CD4-positive, alpha-beta T cell treated with Interleukin-6 for 4 hours (primary cell): ENCODE results near the gene SLC10A2.
"Not testable (repeated sequence)": the region's sequence is repeated elsewhere in the genome, so short reads cannot be mapped to it uniquely, and the experiment has no call there.

Experiments used
- DNase-seq: peaks from one replicate; pipeline ENCODE4 v3.0.0-alpha.2; 2020; ENCODE audit warnings: mixed read lengths

SLC10A2 gene, protein sequence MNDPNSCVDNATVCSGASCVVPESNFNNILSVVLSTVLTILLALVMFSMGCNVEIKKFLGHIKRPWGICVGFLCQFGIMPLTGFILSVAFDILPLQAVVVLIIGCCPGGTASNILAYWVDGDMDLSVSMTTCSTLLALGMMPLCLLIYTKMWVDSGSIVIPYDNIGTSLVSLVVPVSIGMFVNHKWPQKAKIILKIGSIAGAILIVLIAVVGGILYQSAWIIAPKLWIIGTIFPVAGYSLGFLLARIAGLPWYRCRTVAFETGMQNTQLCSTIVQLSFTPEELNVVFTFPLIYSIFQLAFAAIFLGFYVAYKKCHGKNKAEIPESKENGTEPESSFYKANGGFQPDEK

DNA sequence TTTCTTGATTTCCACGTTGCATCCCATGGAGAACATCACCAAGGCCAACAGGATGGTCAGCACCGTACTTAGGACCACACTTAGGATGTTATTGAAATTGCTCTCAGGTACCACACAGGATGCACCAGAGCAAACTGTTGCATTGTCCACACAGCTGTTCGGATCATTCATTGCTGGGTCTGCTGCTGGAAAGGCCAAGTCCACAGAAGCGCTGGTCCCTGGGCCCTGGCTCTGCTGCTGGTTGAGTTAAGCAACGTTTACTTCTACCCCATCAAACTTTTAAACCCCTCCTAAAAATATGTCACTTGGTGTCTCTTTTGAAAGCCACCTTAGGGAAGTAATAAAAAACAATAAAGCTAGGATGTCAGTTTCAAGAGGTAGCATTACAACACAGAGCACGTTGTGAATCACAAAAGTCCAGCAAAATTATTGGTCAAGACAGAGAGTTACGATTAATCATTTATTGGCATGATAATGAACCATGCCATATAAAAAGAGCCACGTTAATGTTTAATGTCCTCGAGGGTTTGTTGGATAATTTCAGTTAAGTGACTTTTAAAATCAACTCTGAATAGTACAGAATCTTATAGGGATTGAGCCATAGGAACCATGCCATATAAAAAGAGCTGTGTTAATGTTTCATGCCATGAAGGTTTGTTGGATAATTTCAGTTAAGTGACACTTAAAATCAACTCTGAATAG lies at the start of gene SLC10A2:
Gene SLC10A2, minus strand, starts transcription at position 339 of the 702 bp plus-strand sequence. Its CDS starts 168 bp downstream, at position 171.
- DNase-seq = no peak

DNA sequence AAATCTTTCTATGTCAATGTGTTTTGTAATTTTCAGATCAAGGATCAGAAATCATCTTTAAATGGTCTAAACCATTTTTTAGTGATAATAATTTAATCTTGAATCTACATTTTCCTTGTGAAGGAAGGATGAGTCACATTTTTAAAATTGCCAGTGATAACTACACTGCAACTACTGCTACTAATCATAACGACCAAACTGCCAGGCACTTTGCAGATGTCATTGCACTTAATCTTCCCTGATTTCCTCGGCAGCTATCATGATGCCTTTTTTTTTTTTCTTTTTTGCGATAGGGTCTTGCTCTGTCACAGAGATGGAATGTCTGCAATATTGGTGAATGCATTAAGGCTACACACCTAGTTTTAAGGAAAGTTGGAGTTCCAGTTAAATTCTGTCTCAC lies 41.4 kb upstream of the SLC10A2 start:
- DNase-seq = no peak

DNA sequence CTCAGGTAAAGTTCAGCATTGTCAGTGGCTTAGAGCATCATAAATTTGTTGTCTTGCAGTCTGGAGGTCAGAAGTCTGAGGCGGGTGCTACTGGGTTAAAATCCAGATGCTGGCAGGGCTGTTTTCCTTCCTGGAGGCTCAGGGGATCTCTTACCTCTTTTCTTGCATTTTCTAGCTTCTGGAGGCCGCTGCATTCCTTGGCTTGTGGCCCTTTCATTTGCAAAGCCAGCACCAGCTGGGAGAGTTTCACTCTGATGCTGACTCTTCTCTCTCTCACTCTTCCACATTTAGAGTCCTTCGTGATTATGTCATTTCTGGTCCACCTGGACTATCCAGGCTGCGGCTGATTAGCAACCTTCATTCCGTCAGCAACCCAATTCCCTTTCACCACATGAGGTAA lies 38.1 kb upstream of the SLC10A2 start:
- no peak for DNase-seq

DNA sequence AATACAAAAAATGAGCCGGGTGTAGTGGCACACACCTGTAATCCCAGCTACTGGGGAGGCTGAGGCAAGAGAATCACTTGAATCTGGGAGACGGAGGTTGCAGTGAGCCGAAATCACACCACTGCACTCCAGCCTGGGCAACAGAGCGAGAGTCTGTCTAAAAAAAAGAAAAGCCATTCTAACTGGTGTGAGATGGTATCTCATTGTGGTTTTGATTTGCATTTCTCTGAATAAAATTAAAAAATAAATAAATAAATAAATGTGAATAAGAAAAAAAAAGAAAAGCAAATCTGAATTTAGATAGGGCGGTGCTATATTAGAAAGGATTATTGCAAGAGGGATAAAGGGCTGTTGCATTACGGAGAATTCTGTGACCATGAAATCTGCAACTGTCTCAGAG lies 37.2 kb upstream of the SLC10A2 start:
- not testable (repeated sequence) for DNase-seq

DNA sequence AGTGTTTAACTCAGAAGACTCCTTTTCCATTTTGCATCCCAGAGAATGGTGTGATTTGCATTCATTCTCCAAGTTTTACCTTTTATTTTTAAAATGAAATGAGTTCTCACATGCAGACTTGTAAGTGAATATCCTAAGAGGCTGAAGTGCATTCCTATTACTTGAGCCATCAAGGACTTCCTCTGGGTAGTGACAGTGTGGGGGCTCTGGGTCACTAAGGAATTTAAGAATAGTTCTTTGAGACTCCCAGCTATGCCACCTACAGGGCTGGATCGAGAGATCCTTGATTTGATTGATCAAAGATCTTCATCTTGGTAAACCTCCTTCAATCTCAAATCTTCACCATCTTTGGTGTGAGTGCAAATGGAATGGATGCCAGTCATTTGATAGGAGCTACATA lies 36.3 kb upstream of the SLC10A2 start:
- no peak for DNase-seq

DNA sequence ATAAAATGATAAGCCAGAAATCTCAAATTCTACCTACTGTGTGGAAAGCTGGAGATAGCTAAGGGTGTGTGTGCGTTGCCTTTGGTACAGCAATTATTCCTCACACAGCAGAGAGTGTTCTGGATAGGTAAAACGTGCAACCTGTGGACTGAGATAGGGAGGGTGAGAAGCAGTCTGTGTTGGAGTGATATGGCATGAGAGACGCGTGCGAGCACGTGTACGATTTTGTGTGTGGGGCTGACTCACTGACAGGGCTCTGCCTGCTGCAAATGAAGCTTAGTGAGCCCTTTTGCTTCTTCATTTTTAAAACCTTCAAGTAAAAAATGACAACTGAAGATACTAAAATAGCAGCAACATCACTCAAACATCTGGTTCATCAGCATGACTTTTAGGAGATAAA lies 35.7 kb upstream of the SLC10A2 start:
- no peak for DNase-seq

DNA sequence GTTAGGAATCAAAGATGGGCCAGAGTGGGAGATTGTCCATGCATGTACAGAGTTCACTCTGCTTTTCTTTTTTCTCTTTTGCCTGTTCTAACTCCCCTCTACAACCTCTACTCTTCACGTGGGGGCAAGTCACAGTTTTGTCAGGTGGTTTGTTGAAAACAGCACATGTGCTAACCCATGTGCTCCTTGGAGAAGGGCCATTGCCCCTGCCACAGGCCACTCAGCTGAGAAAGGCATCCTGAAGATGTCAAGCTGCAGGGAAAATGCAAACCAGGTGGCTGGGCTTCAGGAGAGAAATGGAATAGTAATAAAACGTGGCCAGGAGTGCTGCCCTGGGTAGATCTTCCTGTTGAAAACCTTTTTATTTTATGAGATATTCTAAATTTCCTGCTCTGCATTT lies 35.3 kb upstream of the SLC10A2 start:
- no peak for DNase-seq

DNA sequence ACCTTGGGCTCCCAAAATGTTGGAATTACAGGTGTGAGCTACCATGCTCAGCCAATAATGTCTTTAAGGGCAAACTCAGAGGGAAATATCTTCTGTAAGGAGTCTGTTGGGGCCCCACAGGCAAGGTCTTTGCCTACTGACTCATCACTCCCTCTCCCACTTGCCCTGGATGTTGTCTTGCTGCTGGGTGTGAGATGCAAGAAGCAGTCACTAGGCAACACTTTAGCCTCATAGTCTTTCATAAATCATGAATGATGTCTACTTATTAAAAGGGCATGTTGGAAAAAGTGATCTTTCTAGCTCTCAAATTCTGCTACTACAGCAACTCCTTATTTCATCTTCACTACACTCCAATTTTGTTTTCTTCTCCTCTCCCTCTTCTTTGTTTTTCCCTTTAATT lies 34.6 kb upstream of the SLC10A2 start:
- DNase-seq = no peak

DNA sequence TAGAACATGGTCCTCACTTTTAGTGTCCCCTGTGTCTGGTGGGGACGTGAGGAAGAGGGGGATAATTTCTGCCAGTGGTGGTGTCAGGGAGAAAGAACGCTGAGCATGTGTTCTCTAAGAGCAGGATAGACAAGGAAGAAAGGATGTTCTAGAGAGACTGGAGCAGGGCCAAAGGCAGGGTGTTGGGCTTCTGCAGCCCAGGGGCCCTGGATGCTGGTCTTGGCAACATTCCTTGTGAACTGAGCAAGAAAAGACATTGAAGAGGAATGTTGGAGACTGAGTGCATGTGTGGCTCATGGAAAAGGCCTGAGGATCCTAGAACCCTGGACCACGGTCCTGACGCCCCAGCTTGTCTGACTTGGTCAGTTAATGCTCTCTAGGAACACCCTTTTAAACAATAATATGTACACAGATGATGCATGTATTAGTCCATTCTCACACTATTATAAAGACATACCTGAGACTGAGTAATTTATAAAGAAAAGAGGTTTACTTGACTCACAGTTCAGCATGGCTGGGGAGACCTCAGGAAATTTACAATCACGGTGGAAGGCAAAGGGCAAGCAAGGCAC lies 33.6 kb upstream of the SLC10A2 start:
- DNase-seq = no peak

DNA sequence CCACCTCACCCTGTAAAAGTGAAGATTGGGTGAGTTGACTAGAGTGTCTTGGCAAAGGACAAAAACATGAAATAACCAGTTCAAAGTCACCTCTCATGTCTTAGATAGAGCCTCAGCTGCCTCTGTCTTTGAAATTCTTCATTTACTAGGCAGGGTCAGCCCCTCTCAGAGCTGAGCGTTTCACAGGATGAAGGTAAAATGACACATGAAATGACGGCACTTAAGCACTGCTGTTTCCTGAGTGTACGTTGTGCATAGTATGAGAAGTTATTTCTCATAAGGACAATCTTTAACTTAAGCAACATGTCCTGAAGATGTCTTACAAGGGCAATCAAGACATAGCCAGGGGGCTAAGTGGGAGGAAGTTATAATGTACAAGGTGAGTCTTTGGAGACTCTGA lies 32.3 kb upstream of the SLC10A2 start:
- no peak for DNase-seq

DNA sequence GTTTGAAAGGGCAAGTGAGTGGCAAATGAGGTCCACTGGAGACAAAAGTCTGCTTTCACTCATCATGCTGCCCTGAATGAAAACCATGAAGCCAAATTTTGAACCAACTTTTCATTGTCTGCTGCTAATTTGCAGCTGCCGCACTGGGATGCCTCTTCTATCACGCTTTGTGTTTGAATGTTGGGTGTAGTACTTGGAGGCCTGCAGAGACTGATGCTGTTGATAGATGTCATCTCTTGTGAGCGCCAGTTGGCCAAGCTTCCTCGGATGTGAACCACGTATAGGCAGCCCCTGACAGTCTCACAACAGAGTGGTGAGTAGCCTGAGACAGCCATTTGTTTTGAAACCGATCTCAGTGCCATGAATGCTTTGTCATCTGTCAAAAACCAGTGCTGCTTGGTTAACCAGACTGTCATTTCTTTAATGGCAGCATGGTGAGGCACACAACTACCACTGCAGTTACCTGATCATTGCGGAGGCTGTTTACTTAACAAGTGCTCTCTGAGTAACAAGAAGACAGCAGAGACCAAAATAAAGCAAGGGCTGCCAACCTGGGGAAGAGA lies 31.2 kb upstream of the SLC10A2 start:
- no peak for DNase-seq

DNA sequence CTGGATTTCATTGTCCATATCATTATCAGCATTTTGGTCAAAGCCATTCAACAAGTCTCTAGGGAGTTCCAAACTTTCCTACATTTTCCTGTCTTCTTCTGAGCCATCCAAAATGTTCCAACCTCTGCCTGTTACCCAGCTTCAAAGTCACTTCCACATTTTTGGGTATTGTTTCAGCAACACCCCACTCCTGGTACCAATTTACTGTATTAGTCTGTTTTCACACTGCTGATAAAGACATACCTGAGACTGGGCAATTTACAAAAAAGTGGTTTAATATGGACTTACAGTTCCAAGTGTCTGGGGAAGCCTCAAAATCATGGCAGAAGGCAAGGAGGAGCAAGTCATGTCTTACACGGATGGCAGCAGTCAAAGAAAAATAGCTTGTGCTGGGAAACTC lies 27.4 kb upstream of the SLC10A2 start:
- DNase-seq = not testable (repeated sequence)

DNA sequence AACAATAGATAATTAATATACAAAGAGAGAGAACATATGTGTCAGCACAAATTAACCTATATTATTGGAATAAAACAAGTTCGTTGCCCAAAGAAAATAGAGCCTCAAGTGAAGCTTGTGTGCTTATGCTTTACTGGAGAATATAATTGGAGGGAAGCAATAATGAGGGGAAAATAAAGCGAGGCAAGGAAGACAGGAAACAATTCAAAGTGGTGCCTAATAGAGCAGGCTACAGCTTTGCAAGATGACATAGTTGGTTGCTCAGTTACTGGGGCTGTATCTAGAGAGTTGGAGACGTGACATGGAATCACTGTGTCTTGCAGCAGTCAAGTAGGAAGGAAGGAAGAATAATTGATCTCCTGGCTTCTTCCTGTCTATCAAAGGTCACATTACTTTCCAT lies 21.1 kb upstream of the SLC10A2 start:
- DNase-seq = no peak

DNA sequence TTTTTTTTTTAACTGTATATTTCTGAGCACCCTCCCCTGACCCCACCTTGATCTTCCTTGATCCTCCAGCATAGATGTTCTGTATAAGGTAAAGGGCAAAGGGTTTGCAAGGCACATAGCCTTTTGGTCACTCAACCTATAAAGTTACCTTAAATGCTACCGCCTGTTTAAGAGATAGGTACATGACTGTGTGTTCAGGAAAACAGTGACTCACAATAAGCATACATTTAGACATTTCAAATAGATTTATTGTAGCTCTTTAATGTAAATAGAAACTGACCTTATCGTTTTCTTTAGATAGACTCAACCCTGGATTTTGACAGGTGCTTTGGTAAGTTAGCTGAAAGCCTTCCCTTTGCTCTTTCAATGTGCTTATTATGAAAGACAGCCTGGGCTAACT lies 15.2 kb upstream of the SLC10A2 start:
- DNase-seq = no peak

DNA sequence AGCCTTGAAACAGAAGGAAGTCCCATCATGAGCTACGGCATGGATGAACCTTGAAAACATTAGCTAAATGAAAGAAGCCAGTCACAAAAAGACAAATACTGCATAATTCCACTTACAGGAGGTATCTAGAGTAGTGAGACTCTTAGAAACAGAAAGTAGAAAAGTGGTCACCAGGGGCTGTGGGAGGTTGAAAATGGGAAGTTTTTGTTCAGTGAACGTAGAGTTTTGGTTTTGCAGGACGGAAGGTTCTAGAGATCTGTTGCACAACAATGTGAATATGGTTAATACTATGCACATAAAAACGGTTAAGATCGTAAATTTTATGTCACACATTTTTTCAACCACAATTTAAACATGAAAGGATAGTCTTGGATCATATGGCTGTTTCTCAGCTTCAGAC lies 11.9 kb upstream of the SLC10A2 start:
- no peak for DNase-seq

DNA sequence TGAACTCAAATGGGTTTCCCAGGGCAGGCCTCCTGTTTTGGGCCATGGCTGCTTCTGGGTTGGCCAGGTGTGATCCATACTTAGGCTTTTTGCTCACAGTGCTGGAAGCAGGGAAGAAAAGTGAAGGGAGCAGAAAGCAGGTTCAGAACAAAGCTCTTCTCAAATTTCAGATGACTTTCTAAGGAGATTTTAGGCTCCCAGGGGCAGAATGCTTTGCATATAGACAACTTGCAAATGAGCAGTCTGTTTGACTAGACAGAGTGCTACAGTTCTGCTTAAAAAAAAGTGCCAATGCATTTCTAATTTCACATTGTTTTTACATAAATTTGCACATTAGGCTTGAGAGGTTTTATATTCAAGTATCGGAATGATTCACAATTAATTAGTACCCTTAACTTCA lies 2.6 kb upstream of the SLC10A2 start:
- no peak for DNase-seq

DNA sequence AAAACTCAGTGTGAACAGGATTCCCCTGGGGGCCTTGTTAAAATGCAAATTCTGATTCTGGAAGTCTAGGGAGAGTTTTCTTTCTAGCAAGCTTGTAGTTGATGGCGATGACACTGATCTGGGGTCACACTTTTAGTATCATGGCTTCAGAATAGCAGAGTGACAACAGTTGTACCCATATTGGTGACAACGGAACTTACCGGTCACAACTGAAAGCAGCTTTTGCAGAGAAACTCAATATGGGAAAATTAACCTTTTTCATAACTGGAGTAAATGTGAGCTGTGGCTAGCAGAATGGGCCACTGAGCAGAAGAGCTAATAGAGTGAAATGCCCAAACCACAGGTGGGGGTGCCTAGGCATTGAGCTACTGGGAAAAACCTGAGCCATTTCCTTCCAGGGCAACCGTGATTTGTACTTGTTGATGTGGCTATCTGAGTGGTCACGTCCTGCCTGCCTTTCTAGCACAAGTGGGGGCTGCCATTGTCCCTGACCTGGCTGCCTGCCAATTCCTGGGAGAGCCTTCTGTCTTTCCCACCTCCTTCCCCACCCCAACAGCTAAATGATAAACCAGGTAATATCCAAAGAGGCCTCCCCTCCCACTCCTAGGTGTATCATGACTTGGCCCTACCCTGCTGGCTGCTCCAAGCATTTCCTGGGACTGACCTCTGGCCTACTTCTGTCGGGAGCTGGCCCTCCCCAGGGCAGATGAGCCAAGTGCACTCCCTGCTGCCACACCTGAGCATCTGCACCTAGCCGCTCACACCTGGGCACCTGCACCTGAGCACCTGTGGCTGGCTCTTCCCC lies 1.7 kb upstream of the SLC10A2 start:
- DNase-seq = no peak

DNA sequence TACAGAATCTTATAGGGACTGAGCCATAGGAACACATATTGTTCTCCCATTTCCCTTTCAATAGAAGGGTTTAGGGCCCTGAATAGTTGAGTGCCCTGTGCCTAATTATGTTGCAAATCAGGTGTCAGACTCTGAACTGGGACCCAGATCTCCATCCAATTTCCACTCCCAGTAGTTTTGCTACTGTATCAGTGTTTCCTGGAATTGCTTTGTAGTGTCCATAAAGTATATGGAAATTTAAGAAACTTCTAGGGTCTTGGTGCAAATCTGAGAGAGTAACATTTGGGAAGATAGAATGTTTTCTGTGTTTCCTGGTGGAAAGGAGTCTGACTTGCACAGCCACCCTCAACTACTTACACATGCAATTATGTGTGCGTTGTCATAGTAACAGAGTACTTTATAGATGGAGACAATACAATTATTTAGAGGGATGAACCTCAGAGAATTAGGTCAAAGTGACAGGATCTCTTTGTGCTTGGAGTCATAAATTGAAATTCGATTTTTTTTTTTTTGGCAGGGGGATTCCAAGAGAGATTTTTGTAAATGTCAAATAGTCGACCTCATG lies 646 bp upstream of the SLC10A2 start:
- no peak for DNase-seq

DNA sequence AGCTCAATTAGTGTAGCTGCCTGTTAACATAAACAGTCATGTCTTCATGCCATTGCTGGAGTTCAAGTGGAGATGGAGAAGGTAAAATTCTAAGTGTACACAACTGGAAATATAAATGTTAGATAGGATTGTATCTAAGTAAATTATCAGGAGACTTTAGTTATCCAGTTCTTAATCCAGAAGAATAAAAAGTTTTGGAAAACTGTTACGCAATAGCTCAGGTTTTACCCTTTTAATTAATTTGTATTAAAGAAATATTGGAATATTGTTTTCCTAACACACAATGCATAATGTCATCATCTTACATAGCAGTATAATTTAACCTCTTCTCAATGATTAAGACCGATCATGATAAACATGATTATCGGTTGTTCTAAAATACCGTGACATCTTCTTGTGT lies 2.8 kb downstream of the SLC10A2 start:
- DNase-seq = no peak

DNA sequence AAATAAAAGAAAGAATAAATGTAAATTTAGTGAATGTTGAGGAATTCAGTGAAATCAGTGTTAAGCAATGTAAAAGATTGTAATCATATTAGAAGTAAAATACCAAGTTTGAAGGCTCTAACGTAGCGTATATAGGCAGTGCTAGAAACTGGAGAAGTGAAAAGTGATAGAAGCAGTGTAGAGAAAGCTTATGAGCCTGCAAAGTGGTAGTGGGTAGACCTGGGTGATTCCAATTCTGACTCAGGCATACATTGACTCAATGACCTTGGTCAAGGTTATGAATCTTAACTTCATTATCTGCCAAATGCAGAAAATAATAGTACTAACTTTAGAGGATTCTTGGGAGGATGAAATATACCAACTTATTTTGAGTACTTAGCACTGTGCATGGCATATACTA lies 4.1 kb downstream of the SLC10A2 start:
- no peak for DNase-seq

DNA sequence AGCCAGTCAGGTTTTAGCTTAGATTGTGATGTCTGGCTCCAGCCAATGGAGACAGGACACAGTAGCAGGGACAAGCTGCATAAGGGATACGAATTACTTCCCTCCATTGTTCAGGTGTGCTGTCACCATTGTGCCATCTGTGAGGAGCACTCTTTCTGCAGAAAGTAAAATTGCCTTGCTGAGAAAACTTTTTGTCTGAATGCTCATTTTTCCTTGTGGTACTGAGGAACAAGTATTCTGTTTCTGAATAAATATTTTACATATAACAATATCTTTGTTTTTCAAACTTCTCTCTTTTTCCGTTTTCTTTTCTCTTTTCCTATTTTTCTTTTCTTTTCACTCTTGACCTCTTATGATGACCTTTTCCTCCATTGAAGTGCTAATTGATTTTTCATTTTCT lies 10.2 kb downstream of the SLC10A2 start:
- no peak for DNase-seq

DNA sequence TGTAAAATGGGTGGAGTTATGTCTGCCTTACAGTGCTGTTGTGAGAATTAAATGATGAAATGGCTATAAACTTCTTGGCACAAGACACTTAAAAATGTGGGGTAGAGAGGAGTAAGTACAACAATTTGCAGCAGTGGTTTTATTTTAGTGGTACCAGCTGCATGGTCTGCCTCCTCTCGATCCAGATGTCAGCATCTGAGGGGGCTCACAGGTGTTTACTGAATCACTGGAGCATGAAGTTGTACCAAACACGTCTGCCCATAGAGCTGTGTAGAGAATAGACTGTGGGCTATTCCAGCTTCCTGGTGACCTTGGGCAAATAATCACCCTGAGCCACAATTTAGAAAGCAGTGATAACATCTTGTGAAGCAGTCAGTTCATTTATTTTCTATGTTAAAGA lies 11.1 kb downstream of the SLC10A2 start:
- DNase-seq = no peak

DNA sequence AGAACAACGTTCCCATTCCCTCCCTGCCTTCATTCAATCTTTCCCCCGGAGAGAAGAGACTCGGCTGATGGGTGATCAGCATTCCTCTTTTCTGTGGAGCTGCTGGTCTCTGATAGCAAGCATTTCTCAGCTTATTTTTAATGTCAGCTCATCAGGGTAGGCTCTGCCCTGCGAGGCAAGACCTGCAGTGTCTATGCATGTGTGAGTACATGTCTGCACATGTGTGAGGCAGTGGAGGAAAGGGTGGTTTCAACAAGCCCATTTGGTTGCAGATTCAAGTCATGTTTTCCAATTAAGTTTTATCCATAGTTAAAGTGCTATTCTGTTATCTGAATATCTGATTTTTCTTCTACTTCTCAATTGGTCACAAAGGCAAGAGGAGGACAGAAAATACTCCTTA lies 19.5 kb downstream of the SLC10A2 start:
- DNase-seq = no peak
